Iris pigment epithelial cell (primary cell): ENCODE data around the gene FHAD1.
"Not testable (repeated sequence)": the region's sequence is repeated elsewhere in the genome, so short reads cannot be mapped to it uniquely, and the experiment has no call there.

Source experiments
- DNase-seq: peaks from one replicate; pipeline ENCODE4 v3.0.0-alpha.2; 2011; ENCODE audit warnings: low read depth

The FHAD1 gene

DNA sequence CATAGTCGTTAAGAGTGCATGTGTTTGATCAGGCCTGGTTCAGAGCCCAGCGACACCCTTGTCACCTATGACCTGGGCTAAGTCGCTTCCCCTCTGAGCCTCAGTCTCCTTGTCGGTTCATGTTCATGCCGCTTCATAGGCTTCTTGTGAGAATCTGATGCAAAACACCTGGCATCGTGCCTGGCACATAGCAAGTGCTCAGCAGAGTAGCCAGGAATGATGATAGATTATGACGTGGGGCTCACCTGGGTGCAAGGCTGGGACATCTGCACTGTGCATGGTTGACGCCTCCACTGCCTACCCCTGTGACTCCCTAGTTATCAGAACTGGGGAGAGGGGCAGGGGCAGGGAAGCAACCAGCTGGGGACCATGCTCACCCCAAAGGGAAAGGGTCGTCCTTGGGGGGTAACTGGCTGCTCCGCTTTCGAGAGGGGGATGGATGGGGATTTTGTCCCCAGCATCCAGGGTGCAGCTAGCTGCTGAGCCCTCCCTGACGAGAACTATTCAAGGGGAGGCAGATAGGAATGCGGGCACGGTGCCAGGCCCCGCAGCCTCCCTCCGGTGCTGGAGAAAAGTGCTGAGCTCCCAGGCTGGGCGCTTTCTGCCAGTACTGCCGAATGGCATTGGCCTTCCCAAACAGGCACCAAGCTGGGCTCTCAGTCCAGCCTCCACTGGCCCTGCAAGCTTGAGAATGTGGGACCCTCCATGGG lies 171.9 kb downstream of the FHAD1 start:
- peak; percentile 82 for DNase-seq

DNA sequence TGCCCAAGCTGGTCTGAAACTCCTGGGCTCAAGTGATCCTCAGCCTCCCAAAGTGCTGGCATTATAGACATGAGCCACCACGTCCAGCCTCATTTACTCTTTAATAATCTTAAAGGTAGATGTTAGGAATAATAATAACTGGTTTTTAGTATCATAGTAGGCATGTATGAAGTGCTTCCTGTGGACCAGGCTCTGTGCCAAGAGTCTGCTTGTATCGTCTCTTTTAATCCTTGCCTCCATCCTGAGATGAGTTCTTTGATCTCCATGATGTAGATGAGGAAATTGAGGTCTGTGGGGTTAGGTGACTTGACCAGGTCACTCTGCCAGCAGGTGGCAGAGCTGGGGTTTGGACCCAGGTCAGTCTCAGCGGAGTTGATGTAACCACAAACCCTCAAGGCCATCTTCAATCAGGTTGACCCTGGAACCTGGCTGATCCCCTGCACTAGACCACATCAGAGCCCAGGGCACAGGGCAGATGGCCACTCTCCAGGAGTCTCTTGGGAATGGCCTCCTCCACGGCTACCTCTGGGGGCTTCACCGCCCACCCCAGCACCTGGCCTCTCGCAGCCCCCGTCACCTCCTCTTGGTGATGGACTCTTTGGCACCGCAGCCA lies 173.9 kb downstream of the FHAD1 start:
- DNase-seq, result peak; percentile 36

DNA sequence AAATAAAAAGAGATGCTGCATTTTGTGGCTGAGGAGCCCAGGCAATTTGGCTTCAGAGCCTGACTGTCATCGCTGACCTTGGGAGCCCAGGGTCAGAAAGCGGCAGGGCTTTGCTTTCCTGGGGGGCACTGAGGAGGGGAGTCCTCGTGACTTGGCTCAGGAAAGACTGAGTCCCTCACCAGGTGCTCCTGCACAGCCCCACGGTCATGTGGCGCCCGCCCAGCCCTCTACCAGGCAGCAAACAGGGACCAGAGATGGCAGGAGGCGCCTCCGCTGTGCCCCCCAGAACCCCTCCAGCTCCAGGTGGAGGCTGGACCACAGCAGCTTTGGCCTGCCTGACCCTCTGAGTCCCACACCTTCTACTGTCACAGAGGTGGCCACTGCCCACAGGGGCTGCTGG lies 175.8 kb downstream of the FHAD1 start:
- DNase-seq, result no peak

DNA sequence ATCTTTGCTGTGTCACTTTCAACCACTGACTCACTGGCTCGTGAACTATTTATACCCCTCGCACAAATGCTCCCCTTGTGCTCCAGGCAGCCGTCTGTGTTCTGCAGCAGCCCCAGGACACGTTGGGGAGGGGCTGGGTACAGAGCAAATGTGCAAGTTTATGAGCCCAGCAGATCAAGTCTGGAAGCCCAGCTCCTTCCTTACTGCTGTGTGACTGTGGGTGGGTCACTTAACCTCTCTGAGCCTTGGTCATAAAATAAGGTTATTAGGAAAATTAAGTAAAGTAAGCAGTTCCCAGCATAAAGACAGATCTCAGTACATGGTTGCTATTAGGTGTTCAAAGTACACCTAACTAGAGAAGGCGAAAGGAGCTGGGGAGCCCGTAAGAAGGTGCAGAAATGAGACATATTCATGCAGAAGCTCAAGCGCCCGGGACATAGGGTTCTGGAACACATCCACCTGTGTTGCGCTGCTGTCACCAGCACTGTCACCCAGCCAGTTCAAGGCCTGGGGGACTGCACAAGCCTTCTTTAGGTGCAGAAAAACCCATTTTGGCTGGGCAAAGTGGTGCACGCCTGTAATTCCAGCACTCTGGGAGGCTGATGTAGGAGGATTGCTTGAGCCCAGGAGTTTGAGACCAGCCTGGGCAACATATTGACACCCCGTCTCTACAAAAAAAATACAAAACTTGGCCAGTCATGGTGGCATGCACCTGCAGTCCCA lies 176.5 kb downstream of the FHAD1 start:
- DNase-seq, result no peak

DNA sequence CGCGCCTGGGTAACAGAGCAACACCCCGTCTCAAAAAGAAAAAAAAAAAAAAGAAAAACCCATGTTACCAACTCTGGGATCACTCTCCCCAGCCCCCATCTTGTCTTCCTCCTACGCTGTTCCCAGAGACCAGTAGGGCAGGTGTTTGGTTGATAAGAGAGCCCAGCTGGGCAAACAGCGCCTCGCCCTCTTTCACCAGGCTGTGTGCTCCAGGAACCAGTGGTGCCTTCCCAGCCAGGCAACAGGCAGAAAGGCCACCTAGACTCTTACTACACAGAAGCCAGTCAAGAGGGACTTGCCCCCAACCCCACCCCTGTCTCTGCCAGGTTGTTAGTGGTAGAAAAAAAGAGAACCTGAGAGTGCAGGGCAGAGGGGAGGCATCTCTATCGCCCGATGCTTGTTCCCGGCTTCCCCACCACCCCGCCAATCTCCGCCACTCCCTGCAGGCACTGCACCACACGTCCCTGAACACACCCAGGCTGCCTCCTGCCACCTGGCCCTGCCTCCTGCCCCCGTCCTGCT lies 177.2 kb downstream of the FHAD1 start:
- DNase-seq, result no peak

DNA sequence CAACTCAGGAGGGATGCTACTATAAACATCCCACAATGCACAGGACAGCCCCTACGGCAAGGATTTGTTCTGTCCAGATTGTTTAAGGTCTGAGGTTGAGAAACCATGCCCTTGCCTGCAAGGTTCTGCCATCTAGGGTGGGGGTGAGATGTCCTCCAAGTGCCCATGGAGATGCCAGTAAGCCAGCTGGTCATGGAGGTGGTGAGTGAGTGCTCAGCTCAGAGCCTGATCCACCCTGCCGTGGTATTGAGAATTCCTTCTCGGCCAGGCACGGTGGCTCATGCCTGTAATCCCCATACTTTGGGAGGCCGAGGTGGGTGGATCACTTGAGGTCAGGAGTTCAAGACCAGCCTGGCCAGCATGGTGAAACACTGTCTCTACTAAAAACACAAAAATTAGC lies 178.0 kb downstream of the FHAD1 start:
- DNase-seq, result no peak

DNA sequence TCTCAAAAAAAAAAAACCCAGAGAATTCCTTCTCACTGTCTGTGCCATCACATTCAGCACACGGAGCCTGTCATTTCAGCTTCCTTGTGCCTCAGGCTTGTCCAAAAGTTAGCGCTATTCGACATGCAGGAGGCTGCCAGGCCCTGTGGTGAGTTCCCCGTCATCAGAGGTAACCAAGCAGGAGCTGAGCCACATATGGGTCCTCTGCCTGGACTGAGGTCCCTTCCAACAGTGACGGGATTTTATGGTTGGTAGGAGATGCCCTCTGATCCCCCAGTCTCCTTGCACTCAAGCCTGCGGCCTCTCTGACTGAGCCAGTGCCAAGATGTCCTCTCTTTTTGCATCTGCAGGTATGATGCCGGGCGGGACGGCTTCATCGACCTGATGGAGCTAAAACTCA lies 178.5 kb downstream of the FHAD1 start:
- DNase-seq, result no peak

DNA sequence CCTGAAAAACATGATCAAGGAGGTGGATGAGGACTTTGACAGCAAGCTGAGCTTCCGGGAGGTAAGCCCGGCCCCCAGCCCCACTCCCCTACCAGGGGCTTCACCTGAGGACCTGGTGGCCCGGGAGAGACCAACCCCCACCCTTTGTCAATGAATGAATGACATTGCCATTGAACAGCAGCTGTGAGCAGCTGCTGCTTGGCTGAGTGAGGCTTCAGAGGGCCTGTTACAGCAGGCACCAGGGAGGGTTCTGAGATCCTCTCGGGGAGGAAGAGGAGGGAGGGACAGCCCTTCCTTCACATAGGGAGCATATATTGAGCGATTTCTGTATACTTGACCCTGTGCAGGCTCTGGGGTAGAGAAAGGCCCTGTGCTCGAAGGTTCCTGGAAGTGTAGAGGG lies 178.9 kb downstream of the FHAD1 start:
- DNase-seq, result no peak

DNA sequence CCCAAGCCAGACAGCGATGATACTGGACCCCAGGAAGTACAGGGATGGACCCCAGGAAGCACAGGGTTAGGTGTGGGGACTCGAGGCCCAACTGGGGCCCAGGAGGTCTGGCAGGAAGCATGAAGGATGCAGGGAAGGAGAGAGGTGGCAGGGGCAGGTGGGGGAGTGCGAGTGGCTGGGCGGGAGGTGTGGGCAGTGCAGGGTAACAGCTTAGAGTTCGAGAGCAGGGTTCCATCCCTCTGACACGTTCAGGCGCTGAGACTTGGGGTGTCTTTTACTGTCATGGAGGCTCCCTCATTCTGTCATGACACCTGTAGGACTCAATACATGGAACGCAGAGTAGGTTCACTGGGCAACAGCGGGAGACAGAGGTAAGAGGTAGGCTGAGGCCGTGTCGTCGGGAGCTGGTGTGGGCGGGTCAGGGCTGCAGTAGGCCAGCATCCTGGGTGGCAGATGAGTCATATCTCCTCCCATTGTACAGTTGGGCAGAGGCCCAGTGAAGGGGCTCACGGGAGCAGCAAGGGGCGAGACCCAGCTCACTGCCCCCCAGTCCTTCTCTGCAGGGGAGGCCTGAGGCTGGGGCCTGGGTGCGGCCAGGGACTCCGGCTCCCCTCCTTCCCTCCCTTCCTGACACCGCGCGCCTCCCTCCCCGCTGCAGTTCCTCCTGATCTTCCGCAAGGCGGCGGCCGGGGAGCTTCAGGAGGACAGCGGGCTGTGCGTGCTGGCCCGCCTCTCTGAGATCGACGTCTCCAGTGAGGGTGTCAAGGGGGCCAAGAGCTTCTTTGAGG lies 179.7 kb downstream of the FHAD1 start:
- DNase-seq, result peak; percentile 63

DNA sequence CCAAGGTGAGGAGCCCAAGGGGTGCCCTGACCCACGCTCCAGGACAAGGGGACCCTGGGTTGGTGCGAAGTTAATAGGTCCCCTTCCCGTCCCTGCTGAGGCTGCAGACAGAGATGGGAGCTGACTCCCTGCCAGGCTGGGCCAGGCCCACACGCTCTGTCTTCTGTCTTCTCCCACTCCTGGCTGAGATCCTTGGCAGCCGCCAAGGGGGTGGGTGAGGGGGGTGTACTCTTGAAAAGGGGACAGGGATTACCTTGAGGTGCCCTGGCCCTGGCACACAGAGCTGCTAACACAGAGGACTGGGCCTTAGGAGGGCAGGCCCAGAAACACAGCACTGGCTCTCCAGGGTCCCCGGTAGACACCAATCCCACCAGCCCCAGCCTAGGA lies 180.2 kb downstream of the FHAD1 start:
- no peak for DNase-seq

DNA sequence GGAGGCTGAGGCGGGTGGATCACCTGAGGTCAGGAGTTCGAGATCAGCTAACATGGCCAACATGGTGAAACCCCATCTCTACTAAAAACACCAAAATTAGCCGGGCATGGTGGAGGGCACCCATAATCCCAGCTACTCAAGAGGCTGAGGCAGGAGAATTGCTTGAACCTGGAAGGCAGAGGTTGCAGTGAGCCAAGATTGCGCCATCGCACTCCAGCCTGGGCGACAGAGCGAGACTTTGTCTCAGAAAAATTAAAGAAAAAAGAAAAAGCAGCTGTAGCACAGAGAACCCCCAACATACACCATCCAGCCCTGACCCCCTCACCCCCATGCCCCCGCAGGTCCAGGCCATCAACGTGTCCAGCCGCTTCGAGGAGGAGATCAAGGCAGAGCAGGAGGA lies 181.2 kb downstream of the FHAD1 start:
- DNase-seq, result not testable (repeated sequence)

DNA sequence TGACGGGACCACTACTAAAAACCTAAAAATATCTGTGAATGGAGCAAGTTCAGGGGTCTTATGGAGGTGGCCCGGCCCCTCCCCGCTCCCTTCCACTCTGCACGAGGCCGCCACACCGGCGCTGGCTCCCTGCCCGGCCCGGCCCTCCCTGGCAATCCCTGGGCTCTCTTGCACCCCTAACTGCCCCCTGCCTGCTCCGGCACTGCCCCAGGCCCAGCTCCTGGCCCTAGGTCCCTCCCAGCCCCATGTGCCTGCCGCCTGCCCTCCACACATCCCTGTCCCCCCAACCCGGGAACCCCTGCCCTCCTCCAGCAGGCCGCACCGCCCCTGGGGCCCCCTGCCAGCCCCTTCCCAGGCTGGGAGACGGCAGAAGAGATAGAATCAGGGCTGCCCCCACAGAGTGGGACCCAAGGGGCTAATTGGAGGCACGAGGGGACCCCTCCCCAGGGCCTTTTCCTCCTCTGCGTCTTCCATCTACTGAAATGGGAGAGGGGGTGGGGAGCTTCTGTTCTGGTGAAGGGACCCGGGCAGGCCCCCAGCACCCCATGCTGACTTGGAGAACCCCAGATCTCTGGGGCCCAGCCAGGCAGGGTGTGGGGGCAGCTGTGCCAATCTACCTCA lies 181.9 kb downstream of the FHAD1 start:
- no peak for DNase-seq

DNA sequence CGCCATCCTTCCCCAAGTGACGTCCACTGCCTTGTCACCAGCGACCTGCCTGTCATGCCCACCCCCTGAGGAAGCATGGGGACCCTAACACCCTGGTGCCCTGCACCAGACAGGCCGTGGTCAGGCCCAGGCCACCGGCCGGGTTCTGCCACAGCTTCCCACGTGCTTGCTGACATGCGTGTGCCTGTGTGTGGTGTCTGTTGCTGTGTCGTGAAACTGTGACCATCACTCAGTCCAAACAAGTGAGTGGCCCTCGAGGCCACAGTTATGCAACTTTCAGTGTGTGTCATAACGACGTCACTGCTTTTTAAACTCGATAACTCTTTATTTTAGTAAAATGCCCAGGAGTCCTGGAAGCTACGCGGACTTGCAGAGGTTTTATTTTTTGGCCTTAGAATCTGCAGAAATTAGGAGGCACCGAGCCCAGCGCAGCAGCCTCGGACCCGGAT lies 182.7 kb downstream of the FHAD1 start:
- peak; percentile 69 for DNase-seq

DNA sequence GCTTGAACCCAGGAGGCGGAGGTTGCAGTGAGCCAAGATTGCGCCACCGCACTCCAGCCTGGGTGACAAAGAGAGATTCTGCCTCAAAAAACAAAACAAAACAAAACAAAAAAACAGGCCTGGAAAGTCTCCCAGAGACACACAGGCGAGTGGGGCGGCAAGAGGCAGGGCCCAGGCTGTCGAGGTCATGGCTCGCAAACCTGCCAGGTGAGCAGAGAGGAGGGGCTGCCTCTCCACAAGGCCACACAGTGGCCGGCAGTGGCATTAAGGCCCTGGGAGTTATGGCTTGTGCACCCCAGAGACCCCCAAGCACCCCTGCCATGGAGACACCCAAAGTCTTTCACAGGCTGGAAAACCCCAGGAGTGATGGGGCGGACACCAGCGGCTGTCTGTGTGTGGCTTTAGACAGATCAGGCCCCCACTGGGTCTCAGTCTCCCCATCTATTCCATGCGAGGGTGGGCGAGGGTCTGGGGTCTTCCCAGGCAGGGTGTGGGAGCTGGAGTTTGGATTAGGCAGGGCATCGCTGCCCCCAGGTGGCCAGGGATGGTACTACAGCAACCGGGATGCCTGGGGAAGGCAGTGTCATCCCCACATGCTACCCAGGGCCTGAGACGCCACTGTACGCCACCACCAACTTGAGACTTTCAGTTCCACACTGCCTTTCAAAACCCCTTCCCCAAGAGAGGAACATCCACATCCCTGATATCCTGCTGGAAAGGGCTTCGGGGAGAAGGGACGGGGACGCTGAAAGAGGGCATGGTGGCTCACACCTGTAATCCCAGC lies 184.0 kb downstream of the FHAD1 start:
- DNase-seq, result no peak

DNA sequence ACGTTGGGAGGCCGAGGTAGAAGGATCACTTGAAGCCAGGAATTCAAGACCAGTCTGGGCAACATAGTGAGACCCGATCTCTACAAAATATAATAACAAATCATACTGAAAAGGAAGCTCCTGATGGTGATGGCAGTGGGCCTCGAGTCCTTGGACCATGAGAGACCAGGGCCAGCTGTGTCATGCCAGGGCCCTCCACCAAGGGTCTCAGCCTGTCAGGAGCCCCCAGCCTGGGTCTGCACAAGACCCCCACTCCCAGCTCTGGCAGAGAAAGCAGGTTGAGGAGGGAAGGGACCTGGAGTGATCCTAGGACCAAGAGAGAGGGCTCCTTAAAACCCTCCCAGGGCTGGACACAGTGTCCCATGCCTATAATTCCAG lies 184.5 kb downstream of the FHAD1 start:
- no peak for DNase-seq

DNA sequence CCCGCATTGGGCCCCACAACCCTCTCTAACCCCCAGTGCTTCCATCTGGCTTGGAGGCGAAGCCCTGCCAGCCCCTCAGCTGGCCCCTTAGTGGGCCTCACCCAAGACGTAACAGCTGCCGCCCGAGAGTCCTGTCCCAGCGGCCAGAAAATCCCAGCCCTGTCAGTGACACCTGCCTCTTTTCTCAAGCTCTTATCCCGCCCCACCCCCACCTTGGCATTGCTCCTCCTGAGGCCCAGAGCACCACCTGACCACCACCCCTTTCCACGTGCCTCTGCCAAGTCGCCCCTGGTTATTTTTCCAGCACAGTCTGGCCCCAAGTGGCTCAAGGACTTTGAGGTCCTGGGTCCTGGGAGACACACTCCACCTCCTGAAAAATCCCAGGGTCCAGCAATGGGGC lies 185.3 kb downstream of the FHAD1 start:
- DNase-seq, result no peak

DNA sequence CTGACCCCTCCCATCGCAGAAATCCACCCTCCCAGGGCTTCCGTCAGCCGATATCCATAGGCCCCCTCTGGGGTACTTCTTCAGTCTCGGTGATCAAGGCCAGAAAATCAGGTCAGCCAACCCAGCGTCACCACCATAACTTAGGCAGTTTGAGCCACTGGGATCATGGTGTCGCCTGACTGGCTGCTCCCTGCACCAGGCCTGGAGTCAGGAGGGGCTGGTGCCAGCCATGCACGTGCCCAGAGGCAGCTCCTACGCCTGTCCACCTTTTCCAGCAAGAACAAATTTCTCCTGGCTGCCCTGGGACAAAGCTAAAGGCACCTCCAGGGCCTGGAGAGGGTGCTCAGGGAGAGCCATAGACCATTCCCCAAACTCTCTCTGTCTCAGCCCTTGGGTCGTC lies 186.4 kb downstream of the FHAD1 start:
- DNase-seq, result no peak

DNA sequence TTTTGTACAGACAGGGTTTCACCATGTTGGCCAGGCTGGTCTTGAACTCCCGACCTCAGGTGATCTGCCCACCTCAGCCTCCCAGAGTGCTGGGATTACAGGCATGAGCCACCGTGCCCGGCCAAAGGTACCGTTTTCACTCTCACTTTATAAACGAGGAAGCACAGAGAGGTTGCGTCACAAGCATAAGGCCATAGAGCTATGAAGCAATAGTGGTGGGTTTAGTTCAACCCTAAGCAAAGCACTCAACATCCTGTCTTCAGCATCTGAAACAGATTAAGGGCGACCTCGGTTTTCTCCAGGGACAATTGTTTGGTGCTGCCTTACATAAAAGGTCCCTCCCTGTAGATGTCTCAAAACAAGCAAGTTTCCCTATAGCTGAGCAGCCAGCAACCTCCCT lies 187.7 kb downstream of the FHAD1 start:
- DNase-seq, result peak; percentile 87

DNA sequence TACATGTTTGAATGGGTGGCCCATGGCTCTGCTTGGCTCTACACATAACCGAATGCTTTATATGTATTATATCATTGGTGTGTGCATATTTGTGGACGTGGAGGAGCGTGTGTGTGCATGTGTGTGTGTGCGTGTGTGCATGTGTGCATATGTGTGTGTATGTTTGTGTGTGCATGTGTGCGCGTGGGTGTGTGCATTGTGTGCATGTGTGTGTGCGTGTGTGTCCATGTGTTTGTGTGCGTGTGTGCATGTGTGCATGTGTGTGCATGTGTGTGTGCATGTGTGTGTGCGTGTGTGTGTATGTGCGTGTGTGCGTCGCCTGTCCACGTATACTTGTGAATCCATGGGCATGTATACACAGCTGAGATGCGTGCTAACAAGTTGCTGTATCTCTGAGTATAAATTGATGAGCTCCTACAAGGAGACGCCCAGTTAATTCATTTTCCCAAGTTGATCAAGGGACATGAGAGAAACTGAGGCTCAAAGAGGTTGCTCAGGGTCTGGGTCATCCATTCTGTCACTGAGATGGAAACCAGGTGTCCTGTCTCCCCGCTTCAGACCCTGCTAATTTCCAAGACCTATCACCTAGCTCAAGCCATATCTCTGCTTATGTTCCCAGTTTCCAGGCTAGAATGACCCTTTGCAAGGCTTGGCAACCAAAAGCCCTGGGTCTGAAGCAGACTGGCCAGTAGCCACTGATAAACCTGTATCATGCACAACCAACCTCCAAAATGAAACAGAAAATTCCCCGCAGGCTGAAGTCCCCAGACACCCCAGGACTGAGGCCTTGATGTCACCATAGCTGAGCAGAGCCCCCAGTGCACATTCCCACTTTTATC lies 188.4 kb downstream of the FHAD1 start:
- no peak for DNase-seq

DNA sequence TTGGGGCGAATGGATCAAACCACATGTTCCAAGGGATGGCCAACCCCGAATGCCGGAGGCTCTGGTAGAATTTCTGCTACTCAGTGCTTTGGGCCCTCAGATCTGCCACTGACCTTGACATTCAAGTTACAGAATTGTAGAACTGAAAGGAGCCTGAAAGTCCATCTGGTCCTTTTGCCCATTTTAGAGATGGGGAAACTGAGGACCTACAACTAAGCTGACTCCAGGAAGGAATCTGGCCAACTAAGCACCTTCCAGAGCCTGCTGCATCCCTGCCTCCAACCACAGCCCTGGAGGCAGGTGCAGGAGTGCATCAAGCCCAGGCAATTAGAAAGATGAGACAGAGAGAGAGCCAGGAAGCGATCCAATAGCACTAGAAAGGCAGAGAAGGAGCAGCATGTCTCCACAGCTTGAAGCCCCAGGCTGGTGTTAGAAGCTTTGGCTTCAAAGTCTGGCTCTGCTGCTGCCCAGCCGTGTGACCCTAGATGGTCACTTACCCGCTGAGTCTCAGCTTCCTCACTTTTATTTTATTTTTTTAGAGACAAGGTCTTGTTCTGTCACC lies 189.9 kb downstream of the FHAD1 start:
- DNase-seq, result no peak
